ENCODE results near the gene BET1.
"Not testable (repeated sequence)": the region's sequence is repeated elsewhere in the genome, so short reads cannot be mapped to it uniquely, and the experiment has no call there.

BET1 gene, protein sequence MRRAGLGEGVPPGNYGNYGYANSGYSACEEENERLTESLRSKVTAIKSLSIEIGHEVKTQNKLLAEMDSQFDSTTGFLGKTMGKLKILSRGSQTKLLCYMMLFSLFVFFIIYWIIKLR

GRCh38 chr7:94004024-94004951, at the start of gene BET1:
Gene BET1, minus strand, starts transcription at chr7:94004355. Its CDS starts 139 bp downstream, at chr7:94004216.
- peak; percentile 90 for DNase-seq (ENCODE audit: low read depth in 2 of 2)

GRCh38 chr7:94053532-94053931, 49.4 kb upstream of the BET1 start:
- DNase-seq (ENCODE audit: low read depth in 2 of 2): no peak

DNA sequence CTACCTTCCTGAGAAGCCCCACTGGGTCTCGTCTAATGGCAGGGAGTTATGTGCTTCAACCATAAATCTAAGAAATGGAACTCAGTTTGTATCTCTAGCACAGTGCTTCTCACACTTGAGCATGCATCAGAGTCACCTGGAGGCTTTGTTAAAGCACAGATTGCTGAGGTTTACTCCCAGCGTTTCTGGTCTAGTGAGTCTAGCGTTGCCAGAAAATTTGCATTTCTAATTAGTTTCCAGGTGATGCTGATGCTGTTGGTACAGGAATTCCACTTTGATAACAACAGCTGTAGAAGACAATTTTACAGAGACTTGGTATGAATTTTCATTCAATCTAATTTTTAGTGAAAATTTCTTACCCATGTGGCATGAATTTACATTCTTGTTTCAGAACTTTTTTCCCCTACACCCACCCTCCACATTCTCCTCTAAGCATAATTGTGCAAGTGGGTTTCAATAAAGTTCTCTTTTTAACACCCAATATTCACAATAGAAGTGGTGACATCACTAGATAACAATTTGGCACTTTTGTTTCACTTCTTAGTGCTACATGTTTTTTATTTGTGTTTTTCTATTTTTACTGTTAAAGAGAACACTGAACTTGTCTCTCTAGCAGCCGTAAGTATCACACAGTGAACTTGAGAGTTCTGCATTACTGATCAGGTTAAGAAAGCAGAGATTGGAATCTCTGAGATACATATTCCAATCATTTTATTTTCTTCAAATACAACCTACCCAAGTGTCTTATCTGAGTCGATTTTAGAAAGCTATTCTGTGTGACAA, 48.4 kb upstream of the BET1 start:
- DNase-seq (ENCODE audit: low read depth in 2 of 2): no peak

DNA sequence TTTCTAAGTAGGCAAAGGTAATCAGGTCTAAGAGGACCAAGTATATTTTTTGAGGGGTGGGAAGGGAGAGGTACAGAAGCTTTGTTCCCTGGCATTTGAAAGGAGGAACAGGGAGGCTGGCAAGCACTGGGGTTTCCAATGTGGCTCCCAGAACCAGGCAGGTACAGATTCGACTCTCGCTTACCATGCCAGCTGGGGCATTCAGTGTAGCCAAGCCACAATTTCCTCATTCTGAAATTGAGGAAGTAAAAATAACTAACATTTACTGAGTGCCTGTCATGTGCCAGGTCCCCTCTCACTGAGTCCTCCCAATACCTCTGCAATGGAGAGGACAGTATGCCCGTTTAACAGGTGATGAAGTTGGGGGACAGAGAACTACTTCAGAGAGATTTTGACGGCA, 45.9 kb upstream of the BET1 start:
- no peak for DNase-seq (ENCODE audit: low read depth in 2 of 2)

GRCh38 chr7:94049615-94050014, 45.5 kb upstream of the BET1 start:
- no peak for DNase-seq (ENCODE audit: low read depth in 2 of 2)

GRCh38 chr7:94048755-94049154, 44.6 kb upstream of the BET1 start:
- no peak for DNase-seq (ENCODE audit: low read depth in 2 of 2)

DNA sequence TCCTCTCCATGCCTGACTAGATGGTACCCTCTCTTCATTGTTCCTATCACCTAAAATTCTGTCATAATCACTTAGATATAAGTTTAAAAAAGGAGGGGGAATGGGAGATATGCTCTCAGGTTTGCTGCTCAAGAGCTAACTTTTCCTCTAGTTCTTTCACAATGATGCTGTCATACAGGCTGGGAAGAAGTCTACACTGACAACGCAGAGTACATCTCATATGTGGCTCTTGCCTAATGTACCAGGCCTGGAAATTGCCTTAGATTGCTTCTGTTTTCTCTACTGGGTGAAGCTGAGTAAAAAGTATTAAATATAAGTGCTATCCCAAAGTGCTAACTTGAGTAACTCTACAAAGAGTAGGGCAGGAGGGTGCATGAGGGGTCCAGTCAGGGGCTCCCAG, 43.8 kb upstream of the BET1 start:
- DNase-seq (ENCODE audit: low read depth in 2 of 2): no peak

- DNase-seq (ENCODE audit: low read depth in 2 of 2): no peak
Measured at GRCh38 chr7:94045581-94045980, 41.4 kb upstream of the BET1 start.

DNA sequence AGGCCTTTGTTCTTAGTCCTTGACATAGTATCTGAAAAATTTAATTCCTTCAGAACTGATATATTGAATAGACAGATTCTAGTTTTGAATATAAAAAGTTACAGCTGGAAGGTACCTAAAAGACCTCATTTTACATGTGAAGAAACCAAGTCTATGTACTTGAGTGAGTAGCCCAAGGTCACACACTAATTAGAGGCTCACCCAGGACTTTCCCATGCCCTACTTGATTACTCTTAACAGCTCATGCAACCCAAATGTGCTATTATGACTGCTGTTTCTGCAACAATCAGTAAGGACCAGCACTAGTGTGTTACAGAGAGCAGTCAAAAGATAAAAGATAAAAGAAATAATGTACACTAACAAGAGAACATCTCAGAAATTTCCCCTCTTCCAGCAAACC, 40.7 kb upstream of the BET1 start:
- no peak for DNase-seq (ENCODE audit: low read depth in 2 of 2)

GRCh38 chr7:94043299-94043698, 39.1 kb upstream of the BET1 start:
- no peak for DNase-seq (ENCODE audit: low read depth in 2 of 2)

- DNase-seq (ENCODE audit: low read depth in 2 of 2): no peak
Measured at GRCh38 chr7:94042381-94042780, 38.2 kb upstream of the BET1 start.

- DNase-seq (ENCODE audit: low read depth in 2 of 2): no peak
Measured at GRCh38 chr7:94041529-94041928, 37.4 kb upstream of the BET1 start.

DNA sequence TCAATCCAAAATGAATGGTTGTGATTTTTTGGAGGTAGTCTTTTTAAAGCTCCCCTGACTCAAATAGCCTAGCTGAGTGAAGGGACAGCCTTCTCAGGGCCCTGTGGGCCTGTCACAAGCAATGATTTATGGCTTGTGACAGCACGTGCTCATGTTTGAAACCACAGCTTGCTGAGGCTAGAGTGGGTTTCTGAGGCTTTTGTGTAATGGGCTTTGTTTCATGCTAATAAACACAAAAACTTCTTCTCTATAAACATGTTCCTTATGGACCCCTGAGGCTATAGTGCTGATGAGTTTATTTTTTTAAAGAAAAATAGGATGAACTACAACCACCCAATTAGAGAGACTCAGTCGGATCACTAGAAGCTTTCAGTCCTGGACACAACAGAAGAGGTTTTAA, 36.1 kb upstream of the BET1 start:
- DNase-seq (ENCODE audit: low read depth in 2 of 2): no peak

DNA sequence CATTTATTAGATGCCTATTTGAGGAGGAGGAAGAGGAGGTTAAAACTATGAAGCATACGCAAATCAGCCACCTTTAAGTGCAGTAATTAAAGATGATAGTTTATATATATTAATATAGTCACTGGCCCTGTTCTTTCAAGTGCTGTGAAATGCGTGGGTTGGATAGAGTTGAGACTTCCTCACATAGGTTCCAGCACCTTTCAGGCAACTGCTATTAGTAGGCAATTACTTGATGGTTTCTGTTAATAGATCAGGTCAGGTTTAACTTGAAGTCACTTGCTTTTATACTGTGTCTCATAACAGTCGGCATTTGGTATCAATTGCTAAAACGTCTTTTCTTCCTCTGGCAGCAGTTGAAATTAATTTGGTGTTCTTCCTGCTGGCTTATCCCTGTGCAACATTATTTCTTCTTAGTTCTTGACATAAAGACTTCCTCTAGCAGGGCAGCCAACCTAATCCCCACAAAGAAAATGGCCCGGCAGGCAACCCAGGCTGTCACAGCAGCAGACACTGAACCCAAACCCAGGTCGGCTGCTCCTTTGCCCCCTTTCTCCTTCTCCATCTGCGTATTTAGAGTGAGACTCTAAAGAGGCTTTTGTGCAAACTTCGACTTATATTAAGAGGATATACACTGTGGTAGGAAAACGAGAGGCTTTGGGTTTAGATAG, 35.3 kb upstream of the BET1 start:
- no peak for DNase-seq (ENCODE audit: low read depth in 2 of 2)

DNA sequence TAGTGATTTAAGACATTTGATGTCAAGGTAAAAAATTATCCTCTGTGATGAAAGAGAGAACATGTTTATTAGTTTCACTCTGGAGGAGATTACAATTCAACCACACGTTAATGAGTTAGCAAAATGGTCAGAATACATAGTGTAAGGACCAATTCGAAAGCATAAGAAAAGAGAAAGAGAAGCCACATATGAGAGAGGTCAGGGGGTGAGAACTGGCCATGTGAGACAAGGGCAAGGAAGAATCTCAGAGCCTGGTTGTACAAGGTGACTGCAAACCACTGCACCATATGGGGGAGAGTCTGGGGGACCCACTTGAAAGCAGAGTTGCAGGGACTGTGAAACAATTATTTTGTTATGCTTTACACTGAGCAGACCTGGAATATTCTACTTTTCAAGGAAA, 27.7 kb upstream of the BET1 start:
- DNase-seq (ENCODE audit: low read depth in 2 of 2): no peak

- DNase-seq (ENCODE audit: low read depth in 2 of 2): no peak
Measured at GRCh38 chr7:94030634-94031033, 26.5 kb upstream of the BET1 start.

DNA sequence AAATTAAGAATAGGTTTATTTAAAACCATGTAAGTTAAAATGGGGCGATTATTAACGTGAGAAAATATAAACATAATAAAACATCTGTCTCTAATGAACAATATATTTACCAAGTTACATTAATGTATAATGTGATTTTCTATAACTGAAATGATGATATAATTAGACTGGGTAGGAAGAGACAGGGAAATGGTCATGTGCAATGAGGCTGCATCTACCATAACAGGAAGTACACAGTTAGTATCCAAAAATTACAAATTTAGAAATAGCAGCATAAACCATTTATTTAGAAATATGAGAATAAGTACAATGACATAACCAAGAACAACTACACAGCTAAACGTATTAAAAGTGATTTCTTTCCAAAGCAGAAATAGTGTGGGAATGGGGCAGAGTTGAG, 25.8 kb upstream of the BET1 start:
- DNase-seq (ENCODE audit: low read depth in 2 of 2): no peak

DNA sequence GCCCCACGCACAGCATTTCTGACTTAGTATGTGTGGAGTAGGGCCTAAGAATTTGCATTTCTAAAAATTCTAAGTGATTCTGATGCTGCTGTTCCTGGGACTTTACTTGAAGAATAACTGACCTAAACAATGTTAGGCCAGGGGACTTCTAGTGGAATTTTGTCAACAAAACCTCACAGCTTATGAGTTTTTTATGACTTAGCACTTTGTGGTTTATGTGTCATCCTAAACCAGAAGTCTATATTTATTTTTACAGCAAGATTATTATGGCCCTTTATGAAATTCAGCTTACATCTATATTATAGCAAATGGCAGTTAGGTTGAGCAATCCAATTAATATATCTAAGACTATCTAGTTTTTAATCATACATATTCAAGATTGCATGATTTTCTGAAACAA, 24.6 kb upstream of the BET1 start:
- no peak for DNase-seq (ENCODE audit: low read depth in 2 of 2)

GRCh38 chr7:94026619-94027018, 22.5 kb upstream of the BET1 start:
- DNase-seq (ENCODE audit: low read depth in 2 of 2): not testable (repeated sequence)

- no peak for DNase-seq (ENCODE audit: low read depth in 2 of 2)
Measured at GRCh38 chr7:94022550-94022949, 18.4 kb upstream of the BET1 start.

DNA sequence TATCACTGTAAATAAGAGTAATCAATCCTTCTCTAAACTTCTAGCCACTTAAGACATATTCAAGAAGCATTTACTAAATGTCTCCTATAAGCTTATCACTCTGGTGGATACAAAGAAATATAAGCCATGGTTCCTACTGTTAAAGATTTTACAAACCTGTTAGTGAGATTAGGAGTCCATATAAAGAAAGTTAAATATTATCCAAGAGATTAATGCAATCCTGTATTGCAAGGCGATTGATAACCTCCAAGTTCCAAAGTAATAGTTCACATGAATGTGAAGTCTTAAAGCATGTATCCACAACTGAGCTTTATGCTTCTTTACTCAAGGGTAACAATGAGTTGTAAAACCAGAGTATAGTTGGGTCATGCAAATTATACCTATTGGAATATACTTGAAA, 12.6 kb upstream of the BET1 start:
- DNase-seq (ENCODE audit: low read depth in 2 of 2): no peak

DNA sequence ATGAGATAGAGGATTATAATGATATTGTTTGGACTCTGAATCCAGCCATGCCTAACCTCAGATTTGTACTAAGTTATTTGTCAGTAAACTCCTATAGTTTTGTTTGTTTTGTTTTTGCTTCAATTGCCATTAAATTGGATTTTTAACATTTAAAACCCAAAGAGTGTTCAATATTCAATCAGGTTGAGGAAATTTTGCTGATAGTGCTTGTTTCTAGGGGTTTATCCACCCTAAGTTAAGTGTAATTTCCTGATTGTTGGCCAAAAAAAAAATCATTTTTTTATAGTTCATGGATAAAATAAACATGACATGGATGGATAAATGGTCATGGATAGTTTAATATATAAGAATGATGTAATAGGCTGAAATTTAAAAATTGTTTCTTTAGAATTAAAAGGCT, 11.4 kb upstream of the BET1 start:
- no peak for DNase-seq (ENCODE audit: low read depth in 2 of 2)

Measured in stimulated activated CD8-positive, alpha-beta memory T cell treated with anti-CD3 and anti-CD28 coated beads, Interleukin-7, amount 100 ng/mL, for 4 hours (primary cell).